HG03565 (cell line): Measurements from ENCODE around the gene PLXNB3.
"Not testable (repeated sequence)": the region's sequence is repeated elsewhere in the genome, so short reads cannot be mapped to it uniquely, and the experiment has no call there.

Experiments used
- ATAC-seq: cut with Tn5 transposase; IDR thresholded peaks from one replicate; pipeline ENCODE4 v1.9.1; 2021; ENCODE audit warnings: mild to moderate bottlenecking, moderate library complexity; ENCODE audit not compliant: unreplicated experiment

Gene PLXNB3

GRCh38 chrX:153732401-153732800 lies 31.6 kb upstream of the PLXNB3 start:
- ATAC-seq: no peak

GRCh38 chrX:153733651-153734240 lies 30.3 kb upstream of the PLXNB3 start:
- no peak for ATAC-seq

GRCh38 chrX:153734871-153735270 lies 29.2 kb upstream of the PLXNB3 start:
- no peak for ATAC-seq

GRCh38 chrX:153735274-153735673 lies 28.8 kb upstream of the PLXNB3 start:
- ATAC-seq: no peak

- ATAC-seq: no peak
Observed at GRCh38 chrX:153736071-153736820, 27.8 kb upstream of the PLXNB3 start.

- ATAC-seq: no peak
Observed at GRCh38 chrX:153736871-153737441, 27.1 kb upstream of the PLXNB3 start.

- ATAC-seq: no peak
Observed at GRCh38 chrX:153738056-153738605, 25.9 kb upstream of the PLXNB3 start.

- ATAC-seq: no peak
Observed at GRCh38 chrX:153739754-153740486, 24.1 kb upstream of the PLXNB3 start.

GRCh38 chrX:153740631-153741222 lies 23.3 kb upstream of the PLXNB3 start:
- ATAC-seq: no peak

- ATAC-seq: no peak
Observed at GRCh38 chrX:153741446-153741845, 22.6 kb upstream of the PLXNB3 start.

- ATAC-seq: not testable (repeated sequence)
Observed at GRCh38 chrX:153742111-153742510, 21.9 kb upstream of the PLXNB3 start.

GRCh38 chrX:153742796-153743467 lies 21.1 kb upstream of the PLXNB3 start:
- ATAC-seq: not testable (repeated sequence)

GRCh38 chrX:153743468-153744209 lies 20.4 kb upstream of the PLXNB3 start:
- not testable (repeated sequence) for ATAC-seq

GRCh38 chrX:153744210-153745066 lies 19.6 kb upstream of the PLXNB3 start:
- no peak for ATAC-seq

GRCh38 chrX:153745067-153745433 lies 19.0 kb upstream of the PLXNB3 start:
- ATAC-seq: not testable (repeated sequence)

GRCh38 chrX:153746359-153746758 lies 17.7 kb upstream of the PLXNB3 start:
- ATAC-seq: no peak

GRCh38 chrX:153746991-153747390 lies 17.1 kb upstream of the PLXNB3 start:
- ATAC-seq: not testable (repeated sequence)

- not testable (repeated sequence) for ATAC-seq
Observed at GRCh38 chrX:153749017-153749416, 15.0 kb upstream of the PLXNB3 start.
